ENCODE data around the gene RAP1GAP2. TPM values are rescaled to one million over a fixed set of nuclear protein-coding genes. Genes with fewer than 3 reads are reported as not detected.
A peak's percentile ranks its signal among the peaks of the same experiment; 100 is the strongest.

RAP1GAP2 gene
- total and polyA plus RNA-seq, 2 experiments from 2014 or later = 0.74 to 3.8 TPM

DNA sequence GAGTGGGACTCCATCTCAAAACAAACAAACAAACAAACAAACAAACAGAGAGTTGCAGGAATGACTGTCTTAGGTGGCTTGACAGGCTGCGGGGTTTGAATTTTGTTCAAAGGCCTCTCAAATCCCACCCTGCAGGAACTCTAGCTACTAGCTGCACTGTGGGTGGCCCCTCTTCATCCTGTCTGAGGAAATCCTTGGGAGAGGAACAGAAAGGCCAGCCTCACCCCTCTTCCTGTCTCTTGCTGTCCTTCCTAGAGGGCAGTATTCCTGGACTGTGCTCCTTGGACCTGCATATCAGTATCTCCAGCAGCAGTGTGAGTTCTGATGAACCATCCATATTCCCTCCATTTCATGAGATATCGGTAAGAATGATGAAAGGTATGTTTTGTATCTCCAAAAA is 44.7 kb upstream of the RAP1GAP2 start:
- Histone ChIP-seq H3K9me3 (ENCODE audit: low read depth) (no peaks in the 10 kb centered on the region), H3K9ac (no peak overlapping the region), H3K9me2 (ENCODE audit: insufficient read depth) (no peaks in the 10 kb centered on the region), H3F3A (ENCODE audit: insufficient read depth) (no peaks in the 10 kb centered on the region), H3K4me3 (no peak overlapping the region), H3K27ac (no peak overlapping the region), H3K4me2 (ENCODE audit: unreplicated experiment) (no peak overlapping the region), H3K79me2 (ENCODE audit: insufficient read depth) (no peaks in the 10 kb centered on the region), H3K27me3 (replicated peaks; ENCODE audit: insufficient read depth) (peaks cover 30% of the 10 kb centered on the region), H3K4me1 (ENCODE audit: insufficient read depth) (no peaks in the 10 kb centered on the region), H4K20me1 (ENCODE audit: insufficient read depth) (no peaks in the 10 kb centered on the region), H3K36me3 (ENCODE audit: low read depth) (no peaks in the 10 kb centered on the region), H2AFZ (no peak overlapping the region)
- WGBS, 2 experiments (ENCODE audit: low coverage in 1 of 2, low lambda C conversion rate in 2 of 2, missing lambda C conversion rate in 2 of 2) = 45 to 50% methylated on average over 2 of the region's 2 CpGs
- TF ChIP-seq EZH2phosphoT487 (IDR thresholded peaks at IDR 0.05; ENCODE audit: insufficient read depth, low read depth) = no peak
- no peak for TF ChIP-seq EZH2 (IDR thresholded peaks at IDR 0.05; ENCODE audit: insufficient read depth, poor library complexity, severe bottlenecking)
- no peak for DNase-seq
- in situ Hi-C loops (cut with MboI) = no loop called here

GRCh38 chr17:2755891-2756724 is 40.1 kb upstream of the RAP1GAP2 start:
- Histone ChIP-seq H4K20me1 (ENCODE audit: insufficient read depth) (no peaks in the 10 kb centered on the region), H3K36me3 (ENCODE audit: low read depth) (no peaks in the 10 kb centered on the region), H2AFZ (no peak overlapping the region), H3F3A (ENCODE audit: insufficient read depth) (no peaks in the 10 kb centered on the region), H3K27ac (no peak overlapping the region), H3K4me1 (ENCODE audit: insufficient read depth) (no peaks in the 10 kb centered on the region), H3K4me2 (ENCODE audit: unreplicated experiment) (no peak overlapping the region), H3K9me2 (ENCODE audit: insufficient read depth) (no peaks in the 10 kb centered on the region), H3K9me3 (ENCODE audit: low read depth) (no peaks in the 10 kb centered on the region), H3K79me2 (ENCODE audit: insufficient read depth) (no peaks in the 10 kb centered on the region), H3K27me3 (replicated peaks; ENCODE audit: insufficient read depth) (peaks cover 21% of the 10 kb centered on the region), H3K4me3 (no peak overlapping the region), H3K9ac (no peak overlapping the region)
- TF ChIP-seq EZH2phosphoT487 (IDR thresholded peaks at IDR 0.05; ENCODE audit: insufficient read depth, low read depth) = no peak
- TF ChIP-seq EZH2 (IDR thresholded peaks at IDR 0.05; ENCODE audit: insufficient read depth, poor library complexity, severe bottlenecking) = peak; percentile 26
- in situ Hi-C loops (cut with MboI) = no loop called here
- DNase-seq = peak; percentile 26
- 2 to 6% methylated on average over 26 to 29 of the region's 46 CpGs for WGBS, 2 experiments (ENCODE audit: low coverage in 1 of 2, low lambda C conversion rate in 2 of 2, missing lambda C conversion rate in 2 of 2)

DNA sequence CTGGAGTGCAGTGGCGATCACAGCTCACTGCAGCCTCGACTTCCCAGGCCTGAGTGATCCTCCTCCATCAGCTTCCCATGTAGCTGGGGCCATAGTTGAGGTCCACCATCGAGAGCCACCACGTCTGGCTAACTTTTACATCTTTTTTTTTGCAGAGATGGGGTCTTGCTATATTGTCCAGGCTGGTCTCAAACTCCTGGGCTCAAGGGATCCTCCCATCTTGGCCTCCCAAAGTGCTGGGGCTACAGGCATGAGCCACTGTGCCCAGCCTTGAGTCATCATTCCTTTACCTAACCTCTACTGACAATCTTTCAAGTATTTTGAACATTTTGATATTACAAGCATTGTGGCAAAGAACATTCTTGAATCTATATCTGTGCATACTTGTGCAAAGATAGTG is 37.4 kb upstream of the RAP1GAP2 start:
- Histone ChIP-seq H3K9me3 (ENCODE audit: low read depth) (no peaks in the 10 kb centered on the region), H3K9ac (no peak overlapping the region), H4K20me1 (ENCODE audit: insufficient read depth) (no peaks in the 10 kb centered on the region), H3K79me2 (ENCODE audit: insufficient read depth) (no peaks in the 10 kb centered on the region), H3K27me3 (replicated peaks; ENCODE audit: insufficient read depth) (peaks cover 21% of the 10 kb centered on the region), H3K9me2 (ENCODE audit: insufficient read depth) (no peaks in the 10 kb centered on the region), H3F3A (ENCODE audit: insufficient read depth) (no peaks in the 10 kb centered on the region), H3K27ac (no peak overlapping the region), H3K4me1 (ENCODE audit: insufficient read depth) (no peaks in the 10 kb centered on the region), H3K4me2 (ENCODE audit: unreplicated experiment) (no peak overlapping the region), H3K36me3 (ENCODE audit: low read depth) (no peaks in the 10 kb centered on the region), H2AFZ (no peak overlapping the region), H3K4me3 (no peak overlapping the region)
- 31 to 37% methylated on average over 4 of the region's 4 CpGs for whole genome bisulfite sequencing, 2 experiments (ENCODE audit: low coverage in 1 of 2, low lambda C conversion rate in 2 of 2, missing lambda C conversion rate in 2 of 2)
- no peak for DNase-seq
- TF ChIP-seq EZH2 (IDR thresholded peaks at IDR 0.05; ENCODE audit: insufficient read depth, poor library complexity, severe bottlenecking) (no peak), EZH2phosphoT487 (IDR thresholded peaks at IDR 0.05; ENCODE audit: insufficient read depth, low read depth) (no peak)
- in situ Hi-C loops (cut with MboI) = no loop called here

DNA sequence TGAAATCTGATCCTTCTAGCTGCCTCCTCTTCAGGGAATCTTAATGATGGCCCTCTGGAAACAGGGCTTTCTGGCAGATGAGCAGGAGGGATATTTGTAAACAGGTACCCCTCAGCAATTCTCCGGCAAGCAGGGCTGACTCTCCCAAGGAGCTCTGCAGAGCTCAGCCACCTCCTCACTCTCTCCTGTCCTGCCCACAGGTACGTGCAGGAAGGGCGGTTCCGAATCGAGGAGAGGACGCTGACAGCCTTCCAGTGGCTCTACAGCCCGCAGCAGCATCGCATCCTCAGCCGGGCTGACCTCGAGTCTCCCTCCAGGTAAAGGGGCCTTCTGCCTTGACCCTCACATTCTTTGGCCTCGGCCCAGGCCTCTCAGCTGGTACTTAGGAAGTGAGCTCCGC is 26.1 kb upstream of the RAP1GAP2 start:
- in situ Hi-C loops (cut with MboI) = no loop called here
- H3K4me2 ChIP-seq (ENCODE audit: unreplicated experiment) = no peak overlapping the region
- no peak for DNase-seq
- H3K9me3 ChIP-seq (ENCODE audit: low read depth) = no peaks in the 10 kb centered on the region
- no peak overlapping the region for H3K9ac ChIP-seq
- H3F3A ChIP-seq (ENCODE audit: insufficient read depth) = no peaks in the 10 kb centered on the region
- H2AFZ ChIP-seq = no peak overlapping the region
- H3K79me2 ChIP-seq (ENCODE audit: insufficient read depth) = no peaks in the 10 kb centered on the region
- H3K36me3 ChIP-seq (ENCODE audit: low read depth) = no peaks in the 10 kb centered on the region
- H3K4me3 ChIP-seq = no peak overlapping the region
- no peak for TF ChIP-seq EZH2 (IDR thresholded peaks at IDR 0.05; ENCODE audit: insufficient read depth, poor library complexity, severe bottlenecking)
- no peak for TF ChIP-seq EZH2phosphoT487 (IDR thresholded peaks at IDR 0.05; ENCODE audit: insufficient read depth, low read depth)
- 38 to 41% methylated on average over 11 to 12 of the region's 12 CpGs for WGBS, 2 experiments (ENCODE audit: low coverage in 1 of 2, low lambda C conversion rate in 2 of 2, missing lambda C conversion rate in 2 of 2)
- H3K27ac ChIP-seq = no peak overlapping the region
- no peaks in the 10 kb centered on the region for H4K20me1 ChIP-seq (ENCODE audit: insufficient read depth)
- H3K9me2 ChIP-seq (ENCODE audit: insufficient read depth) = no peaks in the 10 kb centered on the region
- H3K4me1 ChIP-seq (ENCODE audit: insufficient read depth) = no peaks in the 10 kb centered on the region
- peaks cover 12% of the 10 kb centered on the region; the same call in 1 of the 2 replicates for H3K27me3 ChIP-seq (replicated peaks; ENCODE audit: insufficient read depth)
